T follicular helper cell (primary cell): ENCODE measurements around the gene TMEM132D.

ENCODE experiments used
- DNase-seq: peaks from one replicate; pipeline ENCODE4 v3.0.0-alpha.2; 2020; ENCODE audit warnings: low read depth

Gene TMEM132D

DNA sequence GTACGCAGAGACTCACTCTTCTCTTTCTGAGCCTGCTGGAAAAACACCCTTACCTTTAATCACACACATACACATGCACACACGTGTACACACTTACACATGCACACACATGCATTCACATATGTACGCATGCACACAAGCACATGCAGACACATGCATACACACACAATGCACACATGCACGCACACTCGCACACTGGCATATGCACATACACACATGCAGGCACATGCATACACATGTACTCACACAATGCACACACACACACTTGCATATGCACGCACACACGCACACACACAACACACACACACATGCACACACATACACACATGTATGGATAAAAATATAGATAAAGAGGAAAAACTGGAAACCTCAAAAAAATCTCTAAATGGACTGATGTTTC, 801.6 kb downstream of the TMEM132D start:
- no peak for DNase-seq

DNA sequence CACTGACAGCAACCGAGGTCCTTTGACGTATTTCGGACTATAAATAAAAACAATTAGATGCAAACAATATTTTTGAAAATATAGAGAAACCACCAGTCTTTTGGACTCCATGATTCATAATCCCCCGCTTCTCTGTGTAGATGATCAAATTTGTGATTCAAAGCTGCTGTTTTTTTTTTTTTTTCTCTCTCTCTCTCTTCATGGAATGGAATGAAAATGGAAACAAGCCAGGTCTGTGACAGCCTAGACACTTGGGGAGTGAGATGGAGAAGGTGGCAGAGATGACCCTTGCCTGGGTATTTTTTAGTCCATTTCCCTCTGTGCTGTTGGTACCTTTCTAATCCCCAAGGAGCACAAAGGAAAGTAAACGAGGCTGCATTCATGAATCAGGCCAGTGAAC, 802.0 kb downstream of the TMEM132D start:
- no peak for DNase-seq

DNA sequence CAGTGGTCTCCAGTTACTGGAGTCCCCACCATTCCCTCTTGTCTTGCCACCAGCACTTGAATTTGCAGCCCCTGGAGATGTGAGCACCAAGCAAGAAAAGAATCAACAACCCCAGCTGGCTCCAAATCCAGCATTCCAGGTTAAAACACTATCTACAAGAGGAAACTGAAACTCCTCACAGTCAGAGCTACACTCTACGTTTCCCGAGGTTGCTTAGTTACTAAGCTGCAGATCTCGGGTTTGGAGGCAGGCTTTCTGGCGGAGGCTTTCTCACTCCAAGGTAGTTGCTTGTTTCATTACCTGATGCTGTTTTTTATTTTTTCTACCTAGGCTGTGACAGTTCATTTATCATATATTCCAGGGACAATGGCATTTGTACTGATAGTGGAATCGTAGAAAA, 802.4 kb downstream of the TMEM132D start:
- DNase-seq, result no peak

DNA sequence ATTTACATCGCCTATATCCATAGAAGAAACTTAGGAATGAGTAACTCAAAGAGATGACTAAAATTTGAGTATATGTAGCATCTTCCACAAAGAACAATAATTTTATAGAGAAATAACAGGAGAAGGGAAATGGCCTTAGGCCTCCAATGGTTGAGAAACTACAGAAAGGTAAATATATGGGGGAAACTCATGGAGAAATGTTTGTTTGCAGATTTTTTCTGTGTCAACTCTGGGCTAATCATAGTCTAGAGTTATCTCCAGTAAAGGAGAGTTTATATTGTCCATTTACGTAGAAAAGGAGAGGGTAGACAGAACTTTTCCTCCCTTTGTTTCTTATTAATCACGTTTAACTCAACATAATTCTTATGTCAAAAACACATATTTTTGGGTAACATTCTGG, 806.4 kb downstream of the TMEM132D start:
- no peak for DNase-seq

DNA sequence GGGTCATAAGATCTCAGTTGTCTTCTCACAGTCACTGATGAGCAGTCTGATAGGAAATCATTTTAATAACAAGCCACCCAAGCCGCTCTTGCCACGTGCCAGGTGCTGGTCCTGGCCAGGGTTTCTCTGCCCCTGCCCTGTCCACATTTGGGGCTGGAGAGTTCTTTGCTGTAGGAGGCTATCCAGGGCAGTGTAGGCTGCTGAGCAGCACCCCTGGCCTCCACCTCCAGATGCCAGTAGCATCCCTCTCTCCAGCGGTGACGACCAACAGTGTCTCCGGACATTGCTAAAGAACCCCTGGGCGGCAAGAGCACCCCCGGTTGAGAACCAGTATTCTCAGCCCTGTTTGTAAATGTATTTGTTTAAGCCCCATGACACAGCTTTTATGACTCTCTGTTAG, 806.9 kb downstream of the TMEM132D start:
- DNase-seq, result no peak

DNA sequence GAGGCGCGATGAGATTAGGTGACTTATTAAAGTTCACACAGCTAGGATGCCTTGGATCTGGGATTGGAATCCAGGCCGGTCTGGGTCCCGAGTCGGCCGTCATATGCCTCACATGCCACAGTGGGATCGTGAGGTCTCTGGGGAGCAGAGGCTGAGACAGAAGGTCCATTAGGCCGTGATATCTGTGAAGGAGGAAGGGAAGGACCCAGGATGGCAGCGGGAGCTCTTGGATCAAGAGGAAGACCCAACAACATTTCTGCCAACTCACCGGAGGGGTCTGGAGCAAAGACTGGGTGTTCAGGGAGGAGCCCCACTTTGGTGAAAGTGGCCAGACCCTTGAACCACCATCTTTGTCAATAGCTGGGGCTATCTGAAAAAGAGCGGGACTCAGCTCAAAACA, 807.6 kb downstream of the TMEM132D start:
- no peak for DNase-seq

DNA sequence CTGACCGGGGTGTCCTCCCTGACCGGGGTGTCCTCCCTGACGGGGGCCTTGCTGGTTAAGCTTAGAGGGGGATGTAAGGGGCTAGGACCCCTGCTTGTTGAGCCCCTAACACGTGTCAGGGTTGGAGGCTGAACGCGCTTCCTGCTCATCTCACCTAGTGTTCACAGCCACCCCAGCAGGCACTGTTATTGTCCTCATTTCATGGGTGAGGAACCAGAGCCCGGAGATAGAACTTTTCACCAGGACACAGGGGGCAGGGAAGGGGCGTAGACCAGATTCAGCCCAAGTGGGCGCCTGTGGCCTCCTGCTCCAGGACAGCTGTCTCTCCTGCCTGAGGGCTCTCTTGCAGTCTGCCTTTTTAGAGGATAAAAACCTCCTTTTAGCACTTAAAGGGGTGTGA, 814.2 kb downstream of the TMEM132D start:
- no peak for DNase-seq

DNA sequence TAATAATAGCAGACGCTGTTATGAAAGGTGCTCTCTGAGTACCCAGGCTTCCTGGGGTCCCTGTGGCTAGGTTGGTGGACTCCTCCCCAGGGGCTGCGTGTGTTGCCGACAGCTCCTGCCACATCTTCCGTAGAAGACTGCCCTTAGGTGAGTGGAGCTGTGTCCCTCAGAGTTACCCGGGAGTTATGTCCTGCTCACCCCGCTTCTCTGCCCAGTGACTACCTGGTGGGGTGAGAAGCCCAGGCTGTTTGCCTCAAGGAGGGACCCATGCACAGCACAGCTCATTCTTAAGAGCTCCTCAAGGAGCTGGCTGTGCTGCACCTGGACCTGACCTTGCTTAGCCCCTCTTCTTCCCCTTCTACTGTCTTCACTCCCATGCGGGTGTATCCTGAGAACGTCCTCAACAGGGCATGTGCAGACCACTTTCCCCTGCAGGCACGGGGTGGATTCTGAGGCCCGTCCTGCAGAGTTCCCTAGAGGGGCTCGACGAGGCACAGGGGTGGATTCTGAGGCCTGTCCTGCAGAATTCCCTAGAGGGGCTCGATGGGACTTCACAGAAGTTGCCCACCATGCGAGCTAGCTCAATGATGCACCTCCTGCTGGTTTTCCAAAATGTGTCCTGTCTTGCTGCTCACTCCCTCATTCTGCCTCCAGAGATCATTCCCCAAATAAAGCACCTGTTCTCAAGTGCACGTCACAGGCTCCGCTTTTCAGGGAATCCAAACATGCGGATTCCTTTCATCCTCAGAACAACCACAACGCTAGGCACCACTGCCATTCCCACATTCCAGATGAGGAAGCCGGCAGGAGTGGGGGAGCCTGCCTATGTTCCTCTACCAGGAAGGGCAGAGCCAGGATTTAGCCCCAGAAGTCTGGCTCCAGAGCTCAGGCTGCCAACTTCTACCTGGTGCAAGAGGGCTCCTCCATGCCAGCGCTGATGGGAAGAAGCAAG, 818.7 kb downstream of the TMEM132D start:
- DNase-seq, result no peak

DNA sequence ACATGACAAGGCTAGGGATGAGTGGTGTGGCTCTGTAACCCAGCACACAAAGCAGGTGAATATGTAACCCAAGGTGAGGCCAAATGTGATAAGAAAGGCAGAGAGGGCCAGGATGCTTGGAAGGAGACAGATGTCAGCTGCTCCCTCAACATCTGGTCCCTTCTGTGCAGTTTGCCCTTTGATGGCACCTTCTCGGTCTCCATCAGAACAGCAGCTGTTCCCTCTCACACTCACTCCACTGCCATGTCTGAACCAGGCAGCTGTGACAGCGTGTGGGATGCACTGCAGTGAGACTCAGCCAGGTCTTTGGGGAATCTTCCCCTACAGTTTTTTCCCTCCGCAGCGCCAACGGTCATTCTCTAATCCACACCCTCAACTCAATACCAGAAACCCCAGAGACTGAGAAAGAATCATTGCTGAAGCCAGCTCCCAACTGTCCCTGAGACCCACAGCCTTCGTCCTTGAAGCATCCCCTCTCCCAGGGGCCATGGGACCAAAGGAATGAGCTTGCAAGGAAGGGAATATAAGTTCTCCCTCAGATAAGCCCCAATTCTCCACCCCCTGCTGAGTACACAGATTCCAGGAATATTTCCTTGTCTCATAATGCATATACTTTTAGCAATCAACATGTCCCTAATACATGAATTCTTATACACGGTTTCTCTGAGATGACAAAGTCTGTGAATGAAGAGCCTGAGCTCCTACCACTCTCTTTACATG, 820.5 kb downstream of the TMEM132D start:
- DNase-seq, result no peak

DNA sequence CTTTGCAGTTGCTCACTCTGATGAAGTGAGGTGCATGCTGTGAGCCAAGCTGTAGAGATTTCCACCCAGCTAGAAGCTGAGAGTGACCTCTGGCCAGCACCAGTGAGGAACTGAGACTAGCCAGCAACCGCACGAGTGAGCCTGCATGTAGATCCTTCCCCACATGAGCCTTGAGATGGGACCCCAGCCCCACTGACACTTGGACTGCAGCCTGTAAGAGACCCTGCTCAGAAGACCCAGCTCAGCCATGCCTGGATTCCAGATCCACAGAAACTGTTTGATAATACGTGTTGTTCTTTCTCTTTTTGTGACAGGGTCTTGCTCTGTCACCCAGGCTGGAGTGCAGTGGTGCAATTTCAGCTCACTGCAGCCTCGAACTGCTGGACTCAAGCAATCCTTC, 821.4 kb downstream of the TMEM132D start:
- DNase-seq, result no peak

DNA sequence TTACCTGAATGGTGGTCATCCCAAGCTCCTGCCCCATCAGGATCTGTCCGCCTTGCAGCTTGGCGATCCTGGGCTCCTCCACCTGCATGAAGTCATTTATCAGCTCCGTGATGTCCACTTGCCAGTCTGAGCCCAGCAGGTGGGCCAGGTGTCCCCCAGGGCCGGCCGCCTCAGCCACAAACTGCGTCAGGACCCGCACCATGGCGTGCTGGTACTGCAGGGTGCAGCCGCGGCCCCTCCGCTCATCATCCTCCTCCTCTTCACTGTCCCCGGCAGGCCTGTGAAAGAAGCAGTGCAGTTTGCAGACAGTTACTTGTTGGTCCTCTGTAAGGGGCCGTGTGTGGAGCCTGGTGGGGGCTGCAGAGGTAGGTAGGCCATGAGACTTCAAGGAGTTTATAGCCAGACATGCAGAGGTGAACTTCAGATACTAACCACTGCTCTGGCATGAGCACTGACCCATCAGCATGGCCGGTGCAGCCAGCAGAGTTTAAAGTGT, 822.0 kb downstream of the TMEM132D start:
- no peak for DNase-seq

DNA sequence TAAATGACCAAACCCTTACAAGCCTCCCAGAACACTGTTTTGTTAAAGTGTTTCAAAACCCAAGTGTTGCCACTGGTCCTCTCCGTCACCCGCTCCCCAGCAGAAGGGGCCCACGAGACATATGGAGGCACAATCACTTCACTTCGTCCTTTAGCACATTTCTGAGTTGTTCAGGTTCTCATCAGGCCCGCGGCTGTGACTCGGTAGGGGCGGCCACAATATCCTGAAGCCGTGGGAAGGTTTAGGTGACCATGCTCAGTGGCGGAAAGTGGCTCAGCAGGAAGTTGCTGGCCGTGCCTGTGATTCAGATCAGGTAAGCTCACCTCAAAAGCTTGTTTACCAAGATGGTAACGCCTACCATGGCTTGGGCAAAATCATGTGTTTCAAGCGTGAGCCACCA, 823.0 kb downstream of the TMEM132D start:
- DNase-seq, result no peak

DNA sequence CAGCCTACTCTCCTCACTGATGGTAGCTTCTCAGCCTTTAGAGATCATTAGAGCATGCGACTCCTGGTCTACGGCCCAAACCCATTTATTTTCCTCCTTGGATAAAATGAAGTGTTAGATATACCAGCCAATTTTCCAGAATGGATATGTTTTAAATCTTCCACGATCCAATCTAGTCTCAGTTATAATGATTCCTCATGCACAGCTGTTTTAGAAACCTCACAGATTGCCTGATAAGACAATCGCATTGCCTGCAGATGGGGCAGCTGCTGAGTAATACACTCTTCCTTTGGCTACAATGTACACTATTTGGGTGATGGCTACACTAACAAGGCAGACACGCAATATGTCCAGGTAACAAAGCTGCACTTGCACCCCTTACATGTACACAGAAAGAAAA, 823.4 kb downstream of the TMEM132D start:
- DNase-seq, result no peak

DNA sequence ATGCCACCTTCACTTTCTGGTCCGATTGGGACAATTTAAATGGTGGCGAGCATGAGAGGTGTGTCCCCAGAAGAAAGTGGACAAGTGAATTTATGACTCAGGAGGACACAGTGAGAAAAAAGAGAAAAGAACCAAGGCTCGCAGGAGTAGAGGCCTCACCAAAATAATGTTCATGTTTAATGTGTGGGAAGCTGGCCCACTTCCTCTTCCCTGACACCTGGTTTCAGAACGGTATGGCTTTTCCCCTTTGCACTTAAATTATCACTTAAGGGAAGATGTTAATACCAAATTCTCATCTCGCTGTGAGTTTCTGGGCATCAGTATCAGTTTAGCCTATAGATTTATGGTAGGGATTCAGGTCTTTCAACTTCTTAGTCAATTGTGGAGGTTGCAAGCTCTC, 824.1 kb downstream of the TMEM132D start:
- DNase-seq, result no peak

DNA sequence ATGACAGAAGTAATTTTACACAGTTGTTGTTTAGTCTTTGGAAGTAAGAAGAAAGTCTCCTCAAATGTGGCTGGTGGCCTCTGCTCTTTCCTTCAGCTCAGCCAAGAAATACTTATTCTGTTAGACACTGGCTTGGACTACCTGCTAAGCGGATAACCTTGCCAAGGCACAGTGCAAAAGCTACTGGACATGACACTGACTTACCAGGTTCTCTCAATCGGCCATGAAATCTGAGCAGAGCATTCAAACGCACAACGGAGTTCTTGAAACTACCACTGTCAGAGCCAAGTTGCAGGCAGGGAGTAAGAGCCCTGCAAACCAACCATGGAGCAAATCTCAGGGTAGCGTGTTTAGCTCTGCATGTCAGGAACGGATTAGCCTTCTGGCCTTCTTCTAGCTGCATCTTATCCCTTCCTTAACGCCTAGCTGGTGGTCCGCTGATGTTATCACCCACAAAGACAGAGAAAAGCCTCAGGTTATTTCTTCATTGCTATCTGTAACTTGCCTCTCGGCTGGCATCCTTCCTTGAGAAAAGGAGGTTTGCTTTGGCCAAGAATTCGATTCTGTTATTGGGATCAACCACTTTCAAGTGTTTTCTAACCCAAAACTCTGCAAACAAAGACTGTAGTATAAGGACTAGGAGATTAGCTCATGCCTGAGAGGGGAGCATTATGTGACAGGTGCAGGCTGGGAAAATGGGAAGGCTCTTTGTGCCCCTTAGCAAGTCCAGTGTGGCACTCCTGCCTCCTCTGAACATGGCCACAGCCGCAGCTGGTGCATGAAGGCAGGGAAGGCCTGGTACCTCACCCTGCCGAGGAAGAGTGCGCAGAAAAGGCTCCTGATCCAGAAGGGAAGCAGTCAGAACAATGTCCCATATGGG, 827.1 kb downstream of the TMEM132D start:
- DNase-seq, result no peak

DNA sequence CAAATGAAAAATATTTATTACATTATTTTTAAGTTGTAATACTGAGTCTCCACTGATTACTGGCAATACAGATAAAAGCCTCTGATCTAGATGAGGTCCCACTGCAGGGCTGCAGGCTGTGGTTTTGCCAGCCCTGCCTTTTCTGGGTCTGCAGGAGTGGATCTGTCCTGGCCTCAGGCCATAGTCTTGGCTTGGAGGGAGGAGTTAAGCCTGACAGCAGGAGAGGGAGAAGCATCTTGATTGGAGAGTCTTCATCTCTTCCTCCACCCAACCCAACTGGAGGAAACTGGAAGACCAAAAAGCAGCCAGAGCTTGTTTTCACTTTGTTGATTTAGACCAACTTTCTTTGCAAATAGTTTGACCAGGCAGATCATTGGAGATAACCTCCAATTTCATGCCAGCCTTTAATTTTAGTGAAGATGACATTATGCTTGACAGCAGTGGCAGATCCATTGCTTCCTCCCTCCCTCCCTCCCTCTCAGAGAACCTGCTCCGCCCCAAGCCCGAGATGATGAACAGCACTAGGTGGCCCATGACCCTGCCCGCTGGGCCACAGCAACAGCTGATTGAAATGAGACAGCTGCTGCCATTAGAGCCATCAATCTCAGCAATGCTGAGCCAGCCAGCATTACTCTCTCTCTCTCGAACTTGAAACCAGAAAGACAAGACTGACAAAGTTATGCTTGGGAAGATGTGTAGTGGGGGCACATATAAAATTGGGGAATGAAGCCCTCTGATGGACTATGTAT, 828.2 kb downstream of the TMEM132D start:
- DNase-seq, result no peak

DNA sequence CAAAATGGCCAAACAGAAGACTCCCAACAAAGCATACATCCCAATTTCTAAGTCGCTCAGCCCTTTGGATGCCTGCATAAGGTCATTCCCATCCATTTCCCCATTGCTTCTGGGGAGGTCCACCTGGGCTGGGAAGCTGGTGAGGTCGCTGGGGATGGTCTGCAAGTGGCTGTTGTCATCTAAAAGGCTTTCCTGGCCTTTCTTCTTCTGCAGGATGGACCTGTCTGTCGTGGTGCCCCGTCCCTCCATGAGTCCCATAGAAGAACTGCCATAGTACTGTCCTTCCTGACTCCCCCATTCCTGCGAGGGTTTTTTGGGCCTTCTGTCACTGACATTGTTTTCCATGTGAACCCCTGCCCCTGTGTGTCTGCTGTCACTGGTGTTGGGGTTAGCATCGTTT, 829.4 kb downstream of the TMEM132D start:
- no peak for DNase-seq

DNA sequence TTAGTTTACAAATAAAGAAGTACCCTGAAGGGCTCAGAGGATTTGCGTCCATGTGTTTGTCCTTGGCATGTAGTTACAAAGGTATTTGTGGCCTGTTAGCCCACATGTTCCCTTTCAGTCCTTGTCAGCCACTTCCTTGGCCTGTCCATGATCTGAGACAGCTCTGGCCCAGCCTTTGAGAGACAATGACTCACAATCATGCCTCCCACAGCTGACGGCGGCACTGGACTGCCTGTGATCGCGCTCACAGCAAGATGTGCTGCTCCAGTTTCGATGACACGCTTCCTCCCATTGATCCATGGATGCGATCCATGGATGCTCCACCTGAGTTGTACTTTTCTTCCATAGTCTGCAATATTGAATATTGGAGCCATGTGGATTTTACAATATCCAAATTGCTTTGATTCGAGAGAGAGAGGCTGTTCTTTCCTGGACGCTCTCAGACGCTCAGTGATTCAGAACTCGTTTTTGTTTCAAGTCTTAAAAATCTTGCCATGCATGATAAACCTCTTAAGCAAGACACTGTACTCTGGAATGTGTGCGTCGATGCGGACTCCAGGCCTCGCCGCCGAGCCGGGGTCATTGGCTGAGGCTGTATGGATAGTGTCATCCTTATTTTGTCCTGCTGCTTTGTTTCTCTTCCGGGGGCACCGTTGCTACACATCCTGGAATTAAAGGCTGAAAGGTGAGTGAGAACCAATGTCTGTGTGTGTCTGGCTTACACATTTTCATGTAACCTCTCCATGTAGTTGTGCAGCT, 830.5 kb downstream of the TMEM132D start:
- DNase-seq, result no peak

DNA sequence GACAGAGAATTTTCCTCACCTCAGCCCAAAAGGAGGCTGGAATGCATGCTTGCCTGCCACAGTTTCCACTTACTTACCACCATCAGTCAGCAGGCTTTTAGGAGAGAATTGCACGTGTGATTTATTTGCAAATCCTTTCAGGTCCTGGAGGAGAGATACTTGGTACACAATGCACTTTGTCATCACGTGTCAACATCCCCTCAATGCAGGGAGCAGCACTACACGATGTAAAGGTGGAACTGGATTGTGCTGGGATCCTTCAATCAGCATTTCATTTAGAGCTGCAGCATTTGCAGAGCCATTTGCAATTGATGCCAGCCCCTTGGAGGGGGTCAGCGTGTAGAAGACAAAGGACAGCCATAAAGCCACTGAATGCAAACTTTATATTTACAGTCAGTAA, 832.5 kb downstream of the TMEM132D start:
- no peak for DNase-seq

DNA sequence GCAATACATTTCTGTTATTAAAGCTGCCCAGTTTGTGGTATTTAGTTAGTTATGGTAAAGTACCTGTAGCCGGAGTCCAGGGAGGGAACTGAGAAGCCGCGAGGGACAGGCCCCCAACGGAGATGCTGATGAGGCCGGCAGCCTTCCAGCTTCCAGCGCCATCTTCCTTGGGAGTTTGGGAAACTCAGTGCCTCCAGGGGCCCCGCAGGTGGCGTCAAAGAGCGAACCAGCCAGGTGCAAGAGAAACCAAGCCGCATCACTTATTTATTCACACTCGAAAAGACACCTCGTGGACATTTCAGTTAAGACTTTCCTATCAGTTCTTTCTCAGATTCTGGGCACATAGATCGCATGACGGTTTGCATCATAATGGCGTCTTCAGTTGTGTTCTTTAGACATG, 833.9 kb downstream of the TMEM132D start:
- DNase-seq, result no peak

DNA sequence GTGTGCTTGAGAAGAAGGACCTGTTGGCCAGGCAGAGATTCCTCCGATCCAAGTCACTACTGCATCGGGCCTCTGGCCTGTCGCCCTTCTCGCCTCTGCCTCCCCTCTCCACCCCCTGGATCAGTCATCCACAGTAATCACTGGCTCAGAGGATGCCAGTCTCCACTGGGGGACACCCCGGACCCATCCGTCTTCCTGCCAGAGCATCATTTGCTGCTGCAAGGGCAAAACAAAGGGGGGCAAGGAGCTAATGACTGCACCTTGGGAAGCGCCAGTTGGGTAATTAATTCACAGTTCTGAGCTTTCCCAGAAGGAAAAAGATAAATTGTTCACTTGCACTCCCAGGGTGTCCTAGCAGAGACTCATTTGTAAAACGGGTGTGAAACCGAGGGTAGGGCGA, 835.1 kb downstream of the TMEM132D start:
- DNase-seq, result no peak
